ENCODE data around the gene GALNT2. TPM values are rescaled to one million over a fixed set of nuclear protein-coding genes. Genes with fewer than 3 reads are reported as not detected.

The GALNT2 gene
- total and polyA plus RNA-seq, 2 of the 13 experiments (the other 11 are each of a cell fraction or from before 2014, with no cell fraction given) = 39.3 to 39.6 TPM

GRCh38 chr1:230299191-230300006, 232.4 kb downstream of the GALNT2 start (continued):
- TF ChIP-seq IKZF4 (CRISPR knock-in tag; IDR thresholded peaks at IDR 0.05; ENCODE audit: borderline replicate concordance, low read depth, not compliant biosample characterization) = no peak
- TF ChIP-seq SOX6 (IDR thresholded peaks at IDR 0.05) = no peak
- TF ChIP-seq SOX6 (CRISPR knock-in tag; IDR thresholded peaks at IDR 0.05) = peak; percentile 97
- no peak for TF ChIP-seq HOMEZ (CRISPR knock-in tag; IDR thresholded peaks at IDR 0.05; ENCODE audit: low read depth)
- peak; percentile 32; the same call in 1 of the 2 replicates for TF ChIP-seq RARA (CRISPR knock-in tag; IDR thresholded peaks at IDR 0.05)
- TF ChIP-seq, protein P1, sequence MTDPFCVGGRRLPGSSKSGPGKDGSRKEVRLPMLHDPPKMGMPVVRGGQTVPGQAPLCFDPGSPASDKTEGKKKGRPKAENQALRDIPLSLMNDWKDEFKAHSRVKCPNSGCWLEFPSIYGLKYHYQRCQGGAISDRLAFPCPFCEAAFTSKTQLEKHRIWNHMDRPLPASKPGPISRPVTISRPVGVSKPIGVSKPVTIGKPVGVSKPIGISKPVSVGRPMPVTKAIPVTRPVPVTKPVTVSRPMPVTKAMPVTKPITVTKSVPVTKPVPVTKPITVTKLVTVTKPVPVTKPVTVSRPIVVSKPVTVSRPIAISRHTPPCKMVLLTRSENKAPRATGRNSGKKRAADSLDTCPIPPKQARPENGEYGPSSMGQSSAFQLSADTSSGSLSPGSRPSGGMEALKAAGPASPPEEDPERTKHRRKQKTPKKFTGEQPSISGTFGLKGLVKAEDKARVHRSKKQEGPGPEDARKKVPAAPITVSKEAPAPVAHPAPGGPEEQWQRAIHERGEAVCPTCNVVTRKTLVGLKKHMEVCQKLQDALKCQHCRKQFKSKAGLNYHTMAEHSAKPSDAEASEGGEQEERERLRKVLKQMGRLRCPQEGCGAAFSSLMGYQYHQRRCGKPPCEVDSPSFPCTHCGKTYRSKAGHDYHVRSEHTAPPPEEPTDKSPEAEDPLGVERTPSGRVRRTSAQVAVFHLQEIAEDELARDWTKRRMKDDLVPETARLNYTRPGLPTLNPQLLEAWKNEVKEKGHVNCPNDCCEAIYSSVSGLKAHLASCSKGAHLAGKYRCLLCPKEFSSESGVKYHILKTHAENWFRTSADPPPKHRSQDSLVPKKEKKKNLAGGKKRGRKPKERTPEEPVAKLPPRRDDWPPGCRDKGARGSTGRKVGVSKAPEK (CRISPR knock-in tag; IDR thresholded peaks at IDR 0.05; ENCODE audit: borderline replicate concordance) = no peak
- no peak for TF ChIP-seq ATM (IDR thresholded peaks at IDR 0.05; ENCODE audit: borderline replicate concordance)
- TF ChIP-seq, protein P2, sequence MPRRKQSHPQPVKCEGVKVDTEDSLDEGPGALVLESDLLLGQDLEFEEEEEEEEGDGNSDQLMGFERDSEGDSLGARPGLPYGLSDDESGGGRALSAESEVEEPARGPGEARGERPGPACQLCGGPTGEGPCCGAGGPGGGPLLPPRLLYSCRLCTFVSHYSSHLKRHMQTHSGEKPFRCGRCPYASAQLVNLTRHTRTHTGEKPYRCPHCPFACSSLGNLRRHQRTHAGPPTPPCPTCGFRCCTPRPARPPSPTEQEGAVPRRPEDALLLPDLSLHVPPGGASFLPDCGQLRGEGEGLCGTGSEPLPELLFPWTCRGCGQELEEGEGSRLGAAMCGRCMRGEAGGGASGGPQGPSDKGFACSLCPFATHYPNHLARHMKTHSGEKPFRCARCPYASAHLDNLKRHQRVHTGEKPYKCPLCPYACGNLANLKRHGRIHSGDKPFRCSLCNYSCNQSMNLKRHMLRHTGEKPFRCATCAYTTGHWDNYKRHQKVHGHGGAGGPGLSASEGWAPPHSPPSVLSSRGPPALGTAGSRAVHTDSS (CRISPR knock-in tag; conservative IDR thresholded peaks at IDR 0.05) = no peak; the same call in 1 of the 2 replicates
- no peak for TF ChIP-seq ZNF503 (CRISPR knock-in tag; IDR thresholded peaks at IDR 0.05)
- no peak for TF ChIP-seq CENPX (CRISPR knock-in tag; IDR thresholded peaks at IDR 0.05)
- TF ChIP-seq, protein P3, sequence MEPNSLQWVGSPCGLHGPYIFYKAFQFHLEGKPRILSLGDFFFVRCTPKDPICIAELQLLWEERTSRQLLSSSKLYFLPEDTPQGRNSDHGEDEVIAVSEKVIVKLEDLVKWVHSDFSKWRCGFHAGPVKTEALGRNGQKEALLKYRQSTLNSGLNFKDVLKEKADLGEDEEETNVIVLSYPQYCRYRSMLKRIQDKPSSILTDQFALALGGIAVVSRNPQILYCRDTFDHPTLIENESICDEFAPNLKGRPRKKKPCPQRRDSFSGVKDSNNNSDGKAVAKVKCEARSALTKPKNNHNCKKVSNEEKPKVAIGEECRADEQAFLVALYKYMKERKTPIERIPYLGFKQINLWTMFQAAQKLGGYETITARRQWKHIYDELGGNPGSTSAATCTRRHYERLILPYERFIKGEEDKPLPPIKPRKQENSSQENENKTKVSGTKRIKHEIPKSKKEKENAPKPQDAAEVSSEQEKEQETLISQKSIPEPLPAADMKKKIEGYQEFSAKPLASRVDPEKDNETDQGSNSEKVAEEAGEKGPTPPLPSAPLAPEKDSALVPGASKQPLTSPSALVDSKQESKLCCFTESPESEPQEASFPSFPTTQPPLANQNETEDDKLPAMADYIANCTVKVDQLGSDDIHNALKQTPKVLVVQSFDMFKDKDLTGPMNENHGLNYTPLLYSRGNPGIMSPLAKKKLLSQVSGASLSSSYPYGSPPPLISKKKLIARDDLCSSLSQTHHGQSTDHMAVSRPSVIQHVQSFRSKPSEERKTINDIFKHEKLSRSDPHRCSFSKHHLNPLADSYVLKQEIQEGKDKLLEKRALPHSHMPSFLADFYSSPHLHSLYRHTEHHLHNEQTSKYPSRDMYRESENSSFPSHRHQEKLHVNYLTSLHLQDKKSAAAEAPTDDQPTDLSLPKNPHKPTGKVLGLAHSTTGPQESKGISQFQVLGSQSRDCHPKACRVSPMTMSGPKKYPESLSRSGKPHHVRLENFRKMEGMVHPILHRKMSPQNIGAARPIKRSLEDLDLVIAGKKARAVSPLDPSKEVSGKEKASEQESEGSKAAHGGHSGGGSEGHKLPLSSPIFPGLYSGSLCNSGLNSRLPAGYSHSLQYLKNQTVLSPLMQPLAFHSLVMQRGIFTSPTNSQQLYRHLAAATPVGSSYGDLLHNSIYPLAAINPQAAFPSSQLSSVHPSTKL (CRISPR knock-in tag; IDR thresholded peaks at IDR 0.05) = peak; percentile 69
- TF ChIP-seq ZNF350 (CRISPR knock-in tag; IDR thresholded peaks at IDR 0.05; ENCODE audit: borderline replicate concordance, low read depth) = 0 out of 2 replicates have a peak, but pooled peaks have one; percentile 22
- TF ChIP-seq ZNF652 (CRISPR knock-in tag; IDR thresholded peaks at IDR 0.05; ENCODE audit: borderline replicate concordance, low read depth) = no peak
- no peak for TF ChIP-seq SNAPC2 (CRISPR knock-in tag; IDR thresholded peaks at IDR 0.05)
- no peak for TF ChIP-seq ZNF691 (CRISPR knock-in tag; IDR thresholded peaks at IDR 0.05; ENCODE audit: borderline replicate concordance, low read depth)

All from HepG2 (cell line).